ENCODE data around the gene AFAP1L2.

Gene AFAP1L2

GRCh38 chr10:114301951-114302710 is 102.2 kb downstream of the AFAP1L2 start (continued):
- TF ChIP-seq, protein P1, sequence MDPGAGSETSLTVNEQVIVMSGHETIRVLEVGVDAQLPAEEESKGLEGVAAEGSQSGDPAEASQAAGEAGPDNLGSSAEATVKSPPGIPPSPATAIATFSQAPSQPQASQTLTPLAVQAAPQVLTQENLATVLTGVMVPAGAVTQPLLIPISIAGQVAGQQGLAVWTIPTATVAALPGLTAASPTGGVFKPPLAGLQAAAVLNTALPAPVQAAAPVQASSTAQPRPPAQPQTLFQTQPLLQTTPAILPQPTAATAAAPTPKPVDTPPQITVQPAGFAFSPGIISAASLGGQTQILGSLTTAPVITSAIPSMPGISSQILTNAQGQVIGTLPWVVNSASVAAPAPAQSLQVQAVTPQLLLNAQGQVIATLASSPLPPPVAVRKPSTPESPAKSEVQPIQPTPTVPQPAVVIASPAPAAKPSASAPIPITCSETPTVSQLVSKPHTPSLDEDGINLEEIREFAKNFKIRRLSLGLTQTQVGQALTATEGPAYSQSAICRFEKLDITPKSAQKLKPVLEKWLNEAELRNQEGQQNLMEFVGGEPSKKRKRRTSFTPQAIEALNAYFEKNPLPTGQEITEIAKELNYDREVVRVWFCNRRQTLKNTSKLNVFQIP (CRISPR knock-in tag; IDR thresholded peaks at IDR 0.05; ENCODE audit: borderline replicate concordance, low read depth): no peak
- TF ChIP-seq BACH2 (CRISPR knock-in tag; IDR thresholded peaks at IDR 0.05; ENCODE audit: borderline replicate concordance): no peak
- no peak for TF ChIP-seq GLIS3 (CRISPR knock-in tag; IDR thresholded peaks at IDR 0.05)
- TF ChIP-seq RARB (CRISPR knock-in tag; IDR thresholded peaks at IDR 0.05): no peak
- TF ChIP-seq OSR1 (CRISPR knock-in tag; IDR thresholded peaks at IDR 0.05): no peak
- no peak for TF ChIP-seq ZFP30 (CRISPR knock-in tag; IDR thresholded peaks at IDR 0.05)
- no peak for TF ChIP-seq TCF4 (CRISPR knock-in tag; IDR thresholded peaks at IDR 0.05; ENCODE audit: borderline replicate concordance)
- TF ChIP-seq ZNF70 (CRISPR knock-in tag; IDR thresholded peaks at IDR 0.05): no peak
- no peak for TF ChIP-seq ESRRG (CRISPR knock-in tag; IDR thresholded peaks at IDR 0.05)
- TF ChIP-seq ISL1 (CRISPR knock-in tag; IDR thresholded peaks at IDR 0.05): no peak
- no peak for TF ChIP-seq PPARA (CRISPR knock-in tag; IDR thresholded peaks at IDR 0.05; ENCODE audit: borderline replicate concordance)
- TF ChIP-seq SNAI2 (CRISPR knock-in tag; IDR thresholded peaks at IDR 0.05): no peak
- no peak for TF ChIP-seq ARNTL (CRISPR knock-in tag; IDR thresholded peaks at IDR 0.05; ENCODE audit: borderline replicate concordance, low read depth)
- no peak for TF ChIP-seq ZNF565 (CRISPR knock-in tag; conservative IDR thresholded peaks at IDR 0.05; ENCODE audit: low read depth)

DNA sequence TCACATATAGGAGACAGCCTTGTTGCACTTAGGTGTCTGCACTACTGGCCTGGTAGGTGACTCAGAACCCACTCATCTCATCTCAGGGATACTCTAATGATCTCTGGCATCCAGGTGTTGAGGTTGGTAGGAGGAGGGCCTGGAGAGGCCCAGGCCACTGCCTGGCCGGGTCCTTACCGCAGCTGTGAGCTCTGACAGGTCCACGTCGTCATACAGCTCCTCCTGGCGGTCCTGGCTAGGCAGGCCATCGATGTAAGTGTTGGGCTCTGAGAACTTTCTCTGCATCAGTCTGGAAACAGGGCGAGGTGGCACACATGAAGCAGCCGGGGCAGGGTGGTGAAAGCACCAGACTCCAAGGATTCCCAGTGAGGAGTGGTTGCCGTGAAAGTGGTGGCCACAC is 103.1 kb downstream of the AFAP1L2 start:
- ATAC-seq: no peak
- TF ChIP-seq CREB5 (CRISPR knock-in tag; IDR thresholded peaks at IDR 0.05; ENCODE audit: low read depth) (no peak), ISL1 (CRISPR knock-in tag; IDR thresholded peaks at IDR 0.05) (no peak), ZNF565 (CRISPR knock-in tag; conservative IDR thresholded peaks at IDR 0.05; ENCODE audit: low read depth) (no peak), SNAI2 (CRISPR knock-in tag; IDR thresholded peaks at IDR 0.05) (no peak), ESRRG (CRISPR knock-in tag; IDR thresholded peaks at IDR 0.05) (no peak)
- TF ChIP-seq, protein P1 (CRISPR knock-in tag; IDR thresholded peaks at IDR 0.05; ENCODE audit: borderline replicate concordance, low read depth): no peak

GRCh38 chr10:114300036-114300645 is 104.2 kb downstream of the AFAP1L2 start:
- TF ChIP-seq ISL1 (CRISPR knock-in tag; IDR thresholded peaks at IDR 0.05): no peak
- ATAC-seq: no peak

- TF ChIP-seq ZC3H10 (CRISPR knock-in tag; IDR thresholded peaks at IDR 0.05) (no peak), ESRRG (CRISPR knock-in tag; IDR thresholded peaks at IDR 0.05) (no peak), ARNTL (CRISPR knock-in tag; IDR thresholded peaks at IDR 0.05; ENCODE audit: borderline replicate concordance, low read depth) (no peak), CREB5 (CRISPR knock-in tag; IDR thresholded peaks at IDR 0.05; ENCODE audit: low read depth) (no peak), PPARA (CRISPR knock-in tag; IDR thresholded peaks at IDR 0.05; ENCODE audit: borderline replicate concordance) (no peak), ZNF70 (CRISPR knock-in tag; IDR thresholded peaks at IDR 0.05) (no peak), ZNF8 (CRISPR knock-in tag; IDR thresholded peaks at IDR 0.05) (no peak), OSR1 (CRISPR knock-in tag; IDR thresholded peaks at IDR 0.05) (no peak), ISL1 (CRISPR knock-in tag; IDR thresholded peaks at IDR 0.05) (no peak), CSDC2 (CRISPR knock-in tag; IDR thresholded peaks at IDR 0.05) (no peak), ZFP3 (CRISPR knock-in tag; IDR thresholded peaks at IDR 0.05) (no peak), ZFP30 (CRISPR knock-in tag; IDR thresholded peaks at IDR 0.05) (no peak), SNAI2 (CRISPR knock-in tag; IDR thresholded peaks at IDR 0.05) (no peak)
- TF ChIP-seq, protein P2, sequence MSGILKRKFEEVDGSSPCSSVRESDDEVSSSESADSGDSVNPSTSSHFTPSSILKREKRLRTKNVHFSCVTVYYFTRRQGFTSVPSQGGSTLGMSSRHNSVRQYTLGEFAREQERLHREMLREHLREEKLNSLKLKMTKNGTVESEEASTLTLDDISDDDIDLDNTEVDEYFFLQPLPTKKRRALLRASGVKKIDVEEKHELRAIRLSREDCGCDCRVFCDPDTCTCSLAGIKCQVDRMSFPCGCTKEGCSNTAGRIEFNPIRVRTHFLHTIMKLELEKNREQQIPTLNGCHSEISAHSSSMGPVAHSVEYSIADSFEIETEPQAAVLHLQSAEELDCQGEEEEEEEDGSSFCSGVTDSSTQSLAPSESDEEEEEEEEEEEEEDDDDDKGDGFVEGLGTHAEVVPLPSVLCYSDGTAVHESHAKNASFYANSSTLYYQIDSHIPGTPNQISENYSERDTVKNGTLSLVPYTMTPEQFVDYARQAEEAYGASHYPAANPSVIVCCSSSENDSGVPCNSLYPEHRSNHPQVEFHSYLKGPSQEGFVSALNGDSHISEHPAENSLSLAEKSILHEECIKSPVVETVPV (CRISPR knock-in tag; IDR thresholded peaks at IDR 0.05): no peak
Observed at GRCh38 chr10:114297136-114297705, 107.1 kb downstream of the AFAP1L2 start.

More at GRCh38 chr10:114297136-114297705, 107.1 kb downstream of the AFAP1L2 start:
- ATAC-seq: no peak
